HG03469 (cell line): ENCODE data around the gene GSTM4.

Experiments
- ATAC-seq: cut with Tn5 transposase; IDR thresholded peaks from one replicate; pipeline ENCODE4 v1.9.1; 2021; ENCODE audit warnings: mild to moderate bottlenecking, moderate library complexity, moderate number of reproducible peaks; ENCODE audit not compliant: unreplicated experiment

The GSTM4 gene

DNA sequence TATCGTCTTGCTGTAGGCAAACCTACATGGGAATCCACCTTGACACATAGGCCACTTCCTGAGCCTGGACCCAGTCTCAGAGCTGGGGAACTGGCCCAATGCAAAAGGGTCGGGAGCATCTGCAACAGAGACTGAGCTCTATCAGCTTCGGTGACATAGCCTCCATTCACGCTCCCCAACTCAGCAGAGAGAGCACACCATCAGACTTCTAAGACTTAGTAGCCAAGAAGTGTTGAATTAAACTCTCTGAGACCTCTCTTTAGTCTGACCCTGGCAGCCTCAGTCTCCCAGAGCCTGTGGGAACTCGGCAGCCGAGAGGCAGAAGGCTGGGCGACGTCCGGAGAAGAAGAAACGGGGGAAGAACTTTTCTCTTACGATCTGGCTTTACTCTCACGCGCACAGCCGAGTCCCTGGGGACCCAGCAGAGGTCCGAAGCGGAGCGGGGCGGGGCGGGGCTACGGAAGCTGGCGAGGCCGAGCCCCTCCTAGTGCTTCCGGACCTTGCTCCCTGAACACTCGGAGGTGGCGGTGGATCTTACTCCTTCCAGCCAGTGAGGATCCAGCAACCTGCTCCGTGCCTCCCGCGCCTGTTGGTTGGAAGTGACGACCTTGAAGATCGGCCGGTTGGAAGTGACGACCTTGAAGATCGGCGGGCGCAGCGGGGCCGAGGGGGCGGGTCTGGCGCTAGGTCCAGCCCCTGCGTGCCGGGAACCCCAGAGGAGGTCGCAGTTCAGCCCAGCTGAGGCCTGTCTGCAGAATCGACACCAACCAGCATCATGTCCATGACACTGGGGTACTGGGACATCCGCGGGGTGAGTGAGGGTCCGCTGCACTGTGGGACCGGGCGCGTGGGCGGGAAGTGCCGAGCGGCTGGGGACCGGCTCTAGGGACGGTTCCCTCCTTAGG is at the start of gene GSTM4:
Gene GSTM4 (plus strand): TSS at position 485 of the 905 bp plus-strand sequence. CDS start 291 bp downstream, at position 776.
- no peak for ATAC-seq

DNA sequence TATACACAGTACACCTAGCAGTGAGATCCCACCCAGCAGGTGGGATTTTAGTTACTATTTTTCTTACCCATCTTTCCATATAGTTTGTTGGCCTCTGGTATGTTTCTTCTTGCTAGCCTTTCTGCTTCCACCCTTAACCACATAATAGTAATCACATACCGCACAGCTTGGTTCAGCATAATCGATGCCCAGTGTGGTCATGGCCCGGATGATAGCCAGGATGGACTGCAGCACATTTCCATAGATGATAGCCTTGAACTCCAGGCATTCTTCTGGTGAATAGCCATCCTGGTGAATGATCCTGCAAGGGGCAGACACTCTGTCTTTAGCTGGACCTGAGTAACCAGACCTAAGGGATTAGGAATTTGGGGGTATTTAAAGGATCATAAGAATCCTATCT is 46.0 kb upstream of the GSTM4 start:
- no peak for ATAC-seq

DNA sequence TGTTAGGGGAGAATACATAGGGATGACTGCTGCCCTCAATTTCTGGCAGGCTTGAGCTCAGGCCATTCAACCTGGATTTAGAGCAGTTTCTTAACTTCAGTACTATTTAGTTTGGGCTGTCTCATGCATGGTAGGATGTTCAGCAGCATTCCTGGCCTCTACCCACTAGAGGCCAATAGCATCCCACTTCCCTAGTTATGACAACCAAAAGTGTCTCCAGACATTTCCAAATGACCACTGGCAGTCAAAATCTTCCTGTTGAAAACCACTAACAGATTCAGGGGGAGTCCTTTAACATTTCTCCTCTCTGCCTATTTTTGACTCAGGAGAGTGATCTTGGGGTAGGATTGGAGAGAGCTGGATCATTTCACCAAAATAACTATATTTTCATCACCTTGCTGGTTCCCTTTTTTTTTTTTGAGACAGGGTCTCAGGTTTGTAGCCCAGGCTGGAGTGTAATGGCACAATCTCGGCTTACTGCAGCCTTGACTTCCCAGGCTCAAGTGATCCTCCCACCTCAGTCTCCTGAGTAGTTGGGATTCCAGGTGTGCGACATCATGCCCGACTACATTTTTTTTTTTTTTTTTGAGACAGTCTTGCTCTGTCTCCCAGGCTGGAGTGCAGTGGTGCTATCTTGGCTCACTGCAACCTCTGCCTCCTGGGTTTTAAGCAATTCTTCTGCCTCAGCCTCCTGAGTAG is 45.1 kb upstream of the GSTM4 start:
- ATAC-seq, result no peak

DNA sequence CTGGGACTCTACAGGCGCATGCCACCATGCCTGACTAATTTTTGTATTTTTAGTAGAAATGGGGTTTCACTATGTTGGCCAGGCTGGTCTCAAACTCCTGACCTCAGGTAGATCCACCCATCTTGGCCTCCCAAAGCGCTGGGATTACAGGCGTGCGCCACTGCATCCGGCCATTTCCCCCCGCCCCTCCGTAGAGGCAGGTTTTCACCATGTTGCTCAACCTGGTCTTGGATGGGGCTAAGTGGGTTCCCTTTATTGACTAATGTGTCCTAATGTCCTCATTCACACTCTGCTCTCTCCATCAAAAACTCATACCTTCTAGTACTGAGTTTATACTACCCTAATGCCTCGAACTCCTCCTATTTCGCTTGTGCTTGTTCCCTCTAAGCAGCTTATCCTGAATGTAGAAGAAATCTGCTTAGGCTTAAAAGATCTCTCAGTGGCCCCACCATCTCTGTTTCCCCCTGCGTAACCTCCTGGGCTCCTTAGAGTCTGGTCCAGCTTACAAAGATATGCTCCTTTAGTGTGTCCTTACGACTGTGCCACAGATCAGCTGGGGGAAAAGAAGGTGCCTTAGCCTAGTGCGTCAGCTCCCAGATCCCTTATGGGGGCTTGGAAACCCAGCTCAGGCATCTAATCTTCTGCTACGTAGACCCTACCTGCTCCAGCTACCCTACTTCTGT is 44.5 kb upstream of the GSTM4 start:
- no peak for ATAC-seq

DNA sequence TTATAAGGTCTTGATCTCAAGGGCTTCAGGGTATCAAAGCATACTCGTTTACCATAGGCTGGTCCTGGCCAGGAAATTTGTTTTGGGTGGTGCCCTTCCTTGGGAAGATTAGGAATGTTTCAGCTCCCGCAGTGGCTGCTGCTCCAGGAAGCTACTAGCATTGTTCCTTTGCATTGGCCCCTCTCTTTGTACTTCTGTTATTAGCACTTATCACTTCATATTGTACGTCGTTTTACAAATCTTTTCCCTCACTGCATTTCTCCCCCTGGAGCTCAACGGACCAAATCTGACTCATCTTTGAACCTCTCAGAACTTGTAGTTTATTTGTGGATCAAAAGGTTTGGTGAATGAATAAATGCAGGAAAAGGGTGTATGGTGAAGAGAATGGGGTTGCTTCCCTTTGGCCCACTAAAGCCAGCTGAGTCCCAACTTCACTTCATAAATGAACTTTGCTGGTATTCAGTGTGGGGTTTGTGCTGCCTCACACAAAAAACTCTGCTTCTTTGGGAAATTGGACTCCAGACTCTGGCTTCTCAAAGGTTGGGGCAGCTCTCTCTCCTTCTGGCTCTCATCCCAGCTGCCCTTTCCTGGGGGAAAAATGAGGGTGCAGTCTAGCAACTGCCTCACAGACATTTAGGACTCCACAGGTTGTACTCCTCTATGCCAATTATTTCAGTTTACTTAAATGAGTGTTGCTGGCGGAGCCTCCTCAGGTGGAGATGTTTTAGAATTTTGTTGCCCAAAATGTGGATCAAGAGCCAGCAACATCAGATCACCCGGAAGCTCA is 42.3 kb upstream of the GSTM4 start:
- no peak for ATAC-seq

DNA sequence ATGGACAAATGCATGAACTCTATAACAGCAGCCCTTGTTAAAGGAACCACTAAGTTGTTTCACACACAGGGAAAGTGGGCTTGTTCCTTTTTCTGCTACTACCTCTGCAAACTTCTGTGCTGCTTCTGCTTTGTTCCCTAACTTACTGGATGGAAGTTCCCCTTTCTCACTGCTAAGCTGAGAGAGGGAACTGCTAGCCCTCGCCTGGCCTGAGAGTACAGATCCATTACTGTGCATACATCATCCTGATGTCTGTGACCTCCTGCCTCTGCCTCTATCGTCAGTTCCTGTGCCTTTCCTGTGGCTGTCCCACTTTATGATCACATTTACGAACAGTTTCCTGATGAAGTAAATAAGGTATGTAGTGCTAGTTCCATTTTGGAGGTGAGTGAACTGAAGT is 40.0 kb upstream of the GSTM4 start:
- no peak for ATAC-seq

DNA sequence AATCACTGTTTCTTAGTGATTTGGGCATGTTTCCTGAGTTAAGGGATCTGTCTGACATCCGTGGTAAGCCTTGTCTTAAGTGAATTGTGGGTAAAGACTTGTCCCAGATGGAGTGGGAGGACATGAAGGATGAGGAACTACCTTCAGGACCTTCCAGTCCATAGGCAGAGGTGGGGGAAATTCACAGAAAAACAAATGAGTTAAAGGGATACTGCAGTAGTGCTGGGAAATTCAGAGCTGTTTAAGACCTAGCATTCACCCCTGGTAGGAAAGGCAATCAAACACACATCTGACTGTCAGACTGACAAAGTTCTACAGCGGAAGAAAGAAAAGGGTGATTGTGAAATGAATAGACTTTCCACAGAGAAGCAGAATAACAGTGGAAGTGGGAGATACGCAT is 39.5 kb upstream of the GSTM4 start:
- no peak for ATAC-seq

DNA sequence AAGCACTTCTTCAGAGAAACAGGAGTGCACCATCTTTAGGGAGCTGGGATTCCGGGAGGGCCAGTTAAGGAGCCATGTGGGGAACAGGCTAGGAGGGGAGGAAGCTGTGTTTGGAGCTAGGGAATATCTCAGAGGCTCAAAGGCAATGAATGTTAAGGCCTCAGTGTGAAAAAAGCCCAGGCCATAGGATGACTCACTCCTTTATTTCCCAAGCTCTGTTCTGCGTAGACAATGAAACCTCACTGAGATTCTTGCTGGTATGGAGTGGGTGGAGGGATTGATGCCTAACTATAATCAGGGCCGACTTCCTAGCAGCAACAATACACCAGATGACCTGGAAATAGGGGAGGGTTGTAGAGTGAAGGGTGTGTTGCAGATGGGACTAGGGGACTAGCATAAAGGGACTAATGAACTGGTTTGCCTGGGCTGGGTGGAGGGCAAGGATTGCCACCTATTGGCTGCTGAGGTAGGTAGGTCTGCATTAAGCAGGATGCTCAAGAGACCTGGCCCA is 38.6 kb upstream of the GSTM4 start:
- no peak for ATAC-seq

DNA sequence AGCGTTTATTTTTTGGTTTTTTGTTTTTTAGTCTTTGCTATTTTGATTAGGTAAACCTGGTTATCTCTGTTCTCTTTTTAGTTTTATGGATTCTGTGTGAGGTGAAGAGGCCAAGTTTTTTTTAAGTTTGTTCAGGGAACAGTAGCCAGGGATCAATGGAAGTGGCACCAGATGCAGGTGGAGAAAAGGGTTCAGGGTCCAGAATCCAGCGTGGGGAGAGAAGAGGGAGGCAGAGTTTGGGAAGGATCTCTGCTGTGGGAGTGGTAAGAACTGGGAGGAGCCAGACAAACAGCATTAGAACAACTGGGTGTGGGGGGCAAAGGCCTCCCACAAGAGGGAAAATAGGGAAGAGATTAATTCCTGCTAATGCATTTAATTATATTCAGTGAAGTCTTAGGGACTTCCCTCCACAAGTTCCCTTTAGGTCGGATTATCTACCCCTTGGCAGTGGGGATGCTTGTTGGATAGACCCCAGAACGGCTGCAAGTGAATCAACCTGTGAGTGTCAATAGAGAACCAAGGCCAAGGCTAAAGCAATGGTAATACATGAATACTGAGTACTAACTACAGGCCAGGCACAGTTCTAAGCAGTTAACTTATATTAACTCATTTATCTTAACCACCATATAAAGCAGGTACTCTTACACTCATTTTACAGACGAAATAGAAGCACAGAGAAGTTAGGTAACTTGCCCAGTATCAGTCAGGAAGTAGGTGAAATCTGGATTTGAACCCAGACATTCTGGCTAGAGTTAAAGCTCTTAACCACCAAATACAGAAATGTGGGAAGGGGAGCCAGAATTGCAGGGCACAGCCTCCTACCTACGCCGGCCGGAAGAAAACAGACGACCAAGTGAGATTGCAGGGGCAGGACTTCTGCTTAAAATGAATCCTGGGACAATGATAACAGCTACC is 37.0 kb upstream of the GSTM4 start:
- no peak for ATAC-seq

DNA sequence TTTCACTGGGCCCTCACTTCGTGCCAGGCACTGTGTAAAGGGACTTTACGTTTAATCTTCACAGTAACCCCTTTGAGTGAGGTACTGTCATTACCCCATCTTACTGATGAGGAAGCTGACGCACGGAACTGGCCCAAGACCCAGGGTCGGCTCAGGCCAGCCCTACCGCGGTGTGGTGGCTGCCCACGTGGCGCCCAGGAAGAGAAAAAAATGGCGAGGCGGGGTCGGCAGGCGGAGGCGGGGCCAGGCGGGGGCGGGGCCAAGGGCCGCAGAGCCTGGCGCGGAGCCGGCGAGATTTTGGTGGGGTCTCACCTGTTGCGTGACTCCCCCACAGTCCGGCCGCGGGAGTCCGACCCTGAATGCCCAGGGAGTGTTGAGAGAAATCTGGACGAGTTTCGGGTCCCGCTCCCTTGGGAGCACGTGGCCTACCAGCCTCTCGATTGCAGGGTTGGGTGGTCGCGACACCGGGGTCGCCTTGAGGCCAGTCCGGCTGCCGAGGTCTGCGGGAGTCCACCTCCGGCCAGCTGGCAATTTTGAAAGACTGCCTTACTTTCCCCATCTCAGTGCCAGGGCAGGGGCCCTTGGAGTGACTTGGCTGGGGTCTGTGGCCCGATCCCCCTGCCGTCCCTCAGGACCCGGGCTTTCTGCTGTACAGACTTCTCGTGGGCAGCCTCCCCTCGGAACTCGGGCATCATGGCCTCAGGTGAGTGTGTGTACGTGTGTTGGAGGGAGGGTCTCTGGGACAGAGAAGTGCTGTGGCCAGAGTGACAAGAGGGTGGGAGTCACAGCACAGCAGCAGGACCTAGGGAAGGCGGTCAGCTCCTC is 36.1 kb upstream of the GSTM4 start, which contains the start of the genes AMPD2 and GNAT2:
Gene AMPD2 (plus strand): TSS at position 262 of the 825 bp plus-strand sequence. CDS start 1,339 bp downstream, outside the sequence.
Gene GNAT2 (minus strand): TSS at position 41 of the 825 bp plus-strand sequence. CDS start 6,746 bp downstream, outside the sequence.
- peak; percentile 26 for ATAC-seq

DNA sequence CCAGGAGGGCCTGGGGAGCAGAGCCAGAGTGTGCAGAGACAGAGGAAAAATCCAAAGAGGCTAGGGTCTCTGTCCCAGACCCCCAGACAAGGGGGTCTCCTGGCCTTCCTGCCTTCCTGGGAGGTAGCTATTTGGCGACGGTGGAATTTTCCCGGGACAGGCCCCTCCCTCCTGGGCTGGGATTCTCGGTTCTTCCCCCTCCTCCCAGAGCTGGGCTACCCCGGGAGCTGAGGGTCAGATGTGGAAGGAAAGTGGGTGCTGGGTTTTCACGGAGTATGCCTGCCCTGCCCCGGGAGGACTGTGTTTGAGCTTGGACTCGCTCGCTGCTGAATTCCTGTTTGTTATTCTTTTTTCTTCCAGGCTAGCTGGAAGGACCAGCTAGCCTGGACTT is 35.5 kb upstream of the GSTM4 start:
- no peak for ATAC-seq

DNA sequence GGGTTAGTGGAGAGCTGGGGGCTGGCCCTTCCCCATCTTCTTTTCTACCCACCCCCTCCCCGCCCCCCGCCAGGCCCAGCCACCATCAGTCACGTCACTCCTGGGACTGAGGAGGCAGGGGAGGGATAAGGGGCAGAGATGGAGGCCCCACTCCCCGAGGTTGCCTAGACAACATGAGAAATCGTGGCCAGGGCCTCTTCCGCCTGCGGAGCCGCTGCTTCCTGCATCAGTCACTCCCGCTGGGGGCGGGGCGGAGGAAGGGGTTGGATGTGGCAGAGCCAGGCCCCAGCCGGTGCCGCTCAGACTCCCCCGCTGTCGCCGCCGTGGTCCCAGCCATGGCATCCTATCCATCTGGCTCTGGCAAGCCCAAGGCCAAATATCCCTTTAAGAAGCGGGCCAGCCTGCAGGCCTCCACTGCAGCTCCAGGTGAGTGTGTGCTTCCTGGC is 35.0 kb upstream of the GSTM4 start:
- ATAC-seq, result peak; percentile 51

DNA sequence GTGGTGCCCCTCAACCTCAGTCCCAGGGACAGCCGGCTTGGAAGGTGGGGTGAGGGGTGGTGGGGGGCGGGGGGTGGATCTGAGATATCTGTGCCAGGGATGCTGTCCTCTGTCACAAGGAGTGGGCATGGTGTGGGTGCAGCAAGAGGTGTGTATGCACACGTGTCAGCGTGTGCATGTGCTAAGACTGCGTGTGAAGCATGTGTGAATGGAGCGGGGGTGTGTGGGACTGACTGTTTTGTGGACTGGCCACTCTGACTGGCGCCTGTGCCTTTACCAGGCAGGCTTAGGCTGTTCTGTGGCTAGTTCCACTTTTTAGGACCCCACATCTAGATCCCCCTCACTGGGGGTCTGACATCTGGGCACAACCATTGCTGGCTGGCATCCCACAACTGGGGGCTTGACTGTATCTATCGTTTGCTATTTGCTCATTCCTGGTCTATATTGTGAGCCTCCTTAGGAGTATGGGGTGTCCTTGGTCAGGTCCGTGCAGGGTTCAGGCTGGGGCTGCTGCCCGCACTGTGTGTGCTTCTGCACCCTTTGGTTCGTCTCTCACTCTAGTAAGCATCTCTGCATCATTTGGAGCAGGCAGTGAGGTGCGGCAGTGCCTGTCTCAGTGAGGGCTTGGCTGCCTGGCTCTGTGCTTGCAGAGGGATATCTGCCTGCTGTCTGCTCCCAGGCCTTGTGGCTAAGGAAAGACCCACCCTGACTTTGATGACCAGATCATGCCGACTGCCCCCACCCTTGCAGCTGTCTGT is 34.3 kb upstream of the GSTM4 start:
- ATAC-seq, result no peak

DNA sequence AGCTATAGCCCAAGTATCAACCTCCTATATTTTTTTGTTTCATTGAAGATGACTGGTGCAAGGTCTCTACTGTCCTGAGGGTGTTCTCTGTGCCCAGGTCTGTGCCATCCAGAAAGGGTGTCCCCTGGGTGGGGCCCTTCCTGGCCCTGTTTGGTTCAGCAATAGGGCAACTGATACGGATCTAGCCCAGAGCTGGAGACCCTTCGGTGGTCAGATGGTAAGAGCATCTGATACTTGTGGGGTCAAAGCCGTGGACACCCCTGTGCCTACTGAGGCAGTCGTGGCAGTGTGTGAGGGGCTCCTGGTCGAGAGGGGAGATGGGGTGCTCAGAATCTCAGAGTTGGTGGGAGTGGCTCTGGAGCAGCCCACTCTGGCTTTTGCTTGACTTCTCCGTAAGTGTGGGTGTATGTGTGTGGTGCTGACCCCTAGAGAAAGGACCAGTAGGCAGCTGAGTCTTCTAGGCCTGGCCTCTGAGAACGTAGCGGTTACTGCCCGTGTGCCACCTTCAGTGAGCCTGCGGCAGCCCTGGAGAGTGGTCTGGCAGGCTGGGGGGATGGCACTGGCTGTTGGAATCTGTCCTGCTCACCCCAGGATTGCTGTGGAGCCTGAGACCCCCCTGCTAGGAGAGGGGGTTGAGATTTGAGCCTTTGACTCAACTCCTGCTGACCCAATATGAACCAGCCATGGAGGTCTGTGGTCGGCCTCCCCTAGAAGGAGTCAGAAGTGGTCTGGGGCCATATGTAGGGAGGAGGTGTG is 33.6 kb upstream of the GSTM4 start:
- no peak for ATAC-seq

DNA sequence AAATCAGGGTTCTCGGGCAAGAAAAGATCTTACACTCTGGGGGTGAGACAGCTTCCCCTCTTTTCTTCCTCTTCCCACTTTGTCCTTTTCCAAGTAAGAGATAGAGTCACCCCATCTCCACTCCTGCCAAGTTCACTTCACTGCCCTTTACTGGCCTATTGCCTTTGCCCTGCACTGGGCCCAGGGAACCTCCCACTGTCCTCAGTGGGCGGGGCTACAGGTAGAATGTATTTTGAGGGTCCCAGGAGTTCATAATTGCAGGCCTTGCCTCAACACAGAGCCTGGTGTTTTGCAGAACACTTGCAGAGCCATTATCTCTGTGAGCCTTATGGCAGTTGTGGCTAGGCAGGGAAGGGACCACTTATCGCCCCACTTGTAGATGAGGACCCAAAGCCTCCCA is 33.0 kb upstream of the GSTM4 start:
- ATAC-seq, result no peak

DNA sequence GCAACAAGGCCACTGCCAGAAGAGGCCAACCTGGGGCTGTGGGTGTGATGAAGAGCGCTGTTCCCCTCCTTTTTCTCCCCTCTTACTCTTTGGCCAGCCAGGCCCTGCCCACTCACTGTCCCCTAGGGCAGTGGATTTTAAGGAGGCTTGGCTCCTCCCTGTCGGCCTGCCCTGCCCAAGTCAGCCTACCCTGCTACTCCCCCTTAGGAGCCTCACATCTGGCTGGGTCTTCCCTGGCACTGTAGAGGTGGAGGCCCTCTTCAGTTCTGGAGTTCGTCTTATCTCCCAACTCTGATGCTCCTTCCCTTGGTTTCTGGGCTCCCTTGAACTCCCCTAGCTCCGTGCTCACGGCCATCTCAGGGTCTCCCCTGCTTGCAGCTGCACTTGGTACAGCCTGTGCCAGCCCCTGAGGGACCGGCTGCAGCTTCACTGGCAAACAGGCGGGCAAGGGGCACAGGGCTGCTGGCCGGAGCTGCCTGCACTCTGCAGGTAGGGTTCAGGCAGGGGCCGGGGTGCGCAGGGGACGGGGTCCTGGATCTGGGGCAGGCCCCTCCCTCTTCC is 32.2 kb upstream of the GSTM4 start:
- no peak for ATAC-seq
